ENCODE measurements around the gene ESRRG.

The ESRRG gene

DNA sequence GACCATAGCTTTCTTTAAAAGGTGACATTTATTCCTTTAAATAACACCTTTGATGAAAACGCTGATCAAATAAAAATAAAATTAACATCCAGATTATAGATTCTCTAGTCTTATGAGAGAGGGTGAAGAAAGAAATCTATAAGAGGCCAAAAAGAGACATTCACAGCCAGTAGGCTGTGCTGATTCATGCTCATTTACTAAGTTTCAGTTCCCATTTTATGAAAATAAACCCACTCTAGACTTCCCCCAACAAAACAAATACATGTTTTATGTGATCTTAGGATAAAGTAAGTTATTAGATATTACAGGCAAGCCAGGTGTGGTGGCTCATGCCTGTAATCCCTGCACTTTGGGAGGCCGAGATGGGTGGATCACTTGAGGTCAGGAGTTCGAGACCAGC lies 21.1 kb downstream of the ESRRG start:
- no peak for DNase-seq

DNA sequence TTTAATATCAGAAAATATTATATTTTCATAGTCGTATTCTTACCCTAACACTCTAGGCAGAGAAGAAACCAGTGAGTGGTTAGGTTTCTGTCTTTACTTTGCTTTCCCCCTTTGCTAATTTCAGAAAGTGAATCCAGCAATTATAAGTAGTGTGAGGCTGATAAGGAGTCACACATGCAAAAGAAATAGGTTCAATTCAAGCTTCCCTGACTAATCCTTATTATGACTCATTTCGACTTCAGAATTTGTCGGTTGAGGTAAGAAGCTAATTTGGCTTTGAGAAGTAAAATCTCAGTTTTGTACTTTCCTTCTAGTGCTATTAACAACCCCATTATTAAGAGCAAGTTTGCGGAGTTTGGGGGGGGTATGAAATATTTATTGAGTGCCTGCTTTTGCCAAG lies 22.4 kb downstream of the ESRRG start:
- no peak for DNase-seq

DNA sequence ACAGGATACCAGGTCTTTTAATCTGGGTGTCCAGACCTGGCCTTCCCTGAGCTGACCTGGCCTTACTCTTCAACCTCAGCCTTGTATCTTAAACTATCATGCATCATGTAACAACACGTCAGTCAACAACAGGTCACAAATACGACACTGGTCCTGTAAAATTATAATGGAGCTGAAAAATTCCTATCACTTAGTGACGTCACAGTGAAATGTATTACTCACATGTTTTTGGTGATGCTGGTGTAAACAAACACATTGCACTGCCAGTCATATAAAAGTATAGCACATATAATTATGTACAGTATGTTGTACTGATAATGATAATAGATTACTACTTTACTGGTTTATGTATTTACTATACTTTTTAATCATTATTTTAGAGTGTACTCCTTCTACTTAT lies 31.5 kb downstream of the ESRRG start:
- DNase-seq, result no peak

DNA sequence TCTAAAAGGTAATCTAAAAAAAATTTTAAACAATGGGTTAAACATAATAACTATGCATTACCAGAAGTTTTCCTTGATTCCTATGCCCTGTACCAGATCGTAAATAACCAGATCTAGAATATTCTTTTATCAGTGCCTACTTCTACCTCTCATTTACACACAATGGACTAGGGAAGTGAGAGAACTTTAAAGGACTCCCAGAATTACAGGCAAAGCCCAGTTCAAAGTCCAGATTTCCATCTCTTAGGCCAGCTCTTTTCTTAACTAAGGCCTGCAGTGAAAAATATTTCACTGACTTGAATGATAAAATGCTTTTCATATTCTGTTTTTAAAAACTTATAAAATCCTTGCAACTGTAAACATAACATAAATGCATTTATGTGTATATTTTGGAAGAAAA lies 32.6 kb downstream of the ESRRG start:
- DNase-seq, result no peak

DNA sequence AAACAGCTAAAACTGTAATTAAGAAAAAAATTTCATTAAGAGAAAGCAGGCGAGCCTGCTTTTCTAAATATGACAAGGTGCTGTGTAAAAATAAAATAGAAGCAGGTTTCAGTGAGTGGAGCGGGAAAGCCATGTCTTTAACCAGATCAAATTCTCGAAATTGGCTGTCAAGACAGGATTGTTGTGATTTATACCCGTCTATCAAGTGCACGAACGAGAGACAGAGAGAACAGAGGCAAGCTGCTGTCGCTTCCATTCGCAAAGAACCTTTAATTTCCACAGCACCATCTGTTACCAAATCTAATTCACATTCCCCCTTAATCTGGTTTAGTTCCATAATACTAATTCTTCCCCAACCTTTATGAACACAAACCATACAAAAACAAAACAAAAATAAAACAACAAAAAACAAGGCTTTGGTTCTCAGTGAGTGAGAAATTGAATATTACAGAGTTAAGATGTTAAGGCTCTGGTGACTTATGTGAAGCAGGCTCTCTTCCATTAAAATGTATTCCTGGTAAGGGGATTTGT lies 35.0 kb downstream of the ESRRG start:
- no peak for DNase-seq

DNA sequence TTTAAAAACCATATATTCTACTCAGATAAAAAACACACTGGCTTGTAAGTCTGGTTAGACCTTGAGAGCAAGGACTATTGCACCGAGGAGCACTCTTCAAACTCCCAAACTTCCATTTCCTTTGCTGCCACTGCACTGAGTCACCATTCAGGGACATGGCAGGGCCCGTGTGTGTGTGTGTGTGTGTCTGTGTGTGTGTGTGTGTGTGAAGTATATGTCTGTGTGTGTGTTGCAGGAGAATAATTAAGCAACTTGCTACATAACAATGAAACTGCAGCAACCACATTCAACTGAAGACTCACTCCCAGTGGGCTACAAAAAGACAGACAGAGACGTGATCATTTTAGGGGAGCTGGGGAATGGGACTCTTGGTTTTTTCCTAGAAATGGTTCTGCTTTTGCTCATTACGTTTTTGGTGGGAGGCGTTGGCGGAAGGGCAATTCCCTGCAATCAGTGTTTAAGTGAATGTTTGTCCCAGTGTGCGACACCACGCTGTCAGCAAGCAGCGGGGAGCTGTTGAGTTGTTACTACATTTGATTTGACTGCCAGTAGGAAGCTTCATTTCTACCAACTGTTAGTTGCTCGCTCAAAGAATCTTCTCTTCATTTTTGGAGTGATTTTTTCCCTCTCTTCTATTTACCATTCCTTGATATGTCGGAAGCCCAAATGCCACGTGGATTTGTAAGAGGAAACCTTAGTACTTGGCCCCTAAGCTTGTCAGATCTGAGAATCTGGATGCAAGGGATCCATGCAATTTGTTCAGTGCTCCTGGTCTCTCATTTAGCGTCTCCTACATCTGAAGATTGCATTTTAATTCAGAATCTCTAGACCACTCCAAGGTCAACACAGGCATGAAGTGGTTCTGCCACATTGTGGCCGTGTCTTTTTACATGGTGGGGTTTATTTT lies 36.1 kb downstream of the ESRRG start:
- DNase-seq, result peak in 1 of 5 experiments; percentile 3

DNA sequence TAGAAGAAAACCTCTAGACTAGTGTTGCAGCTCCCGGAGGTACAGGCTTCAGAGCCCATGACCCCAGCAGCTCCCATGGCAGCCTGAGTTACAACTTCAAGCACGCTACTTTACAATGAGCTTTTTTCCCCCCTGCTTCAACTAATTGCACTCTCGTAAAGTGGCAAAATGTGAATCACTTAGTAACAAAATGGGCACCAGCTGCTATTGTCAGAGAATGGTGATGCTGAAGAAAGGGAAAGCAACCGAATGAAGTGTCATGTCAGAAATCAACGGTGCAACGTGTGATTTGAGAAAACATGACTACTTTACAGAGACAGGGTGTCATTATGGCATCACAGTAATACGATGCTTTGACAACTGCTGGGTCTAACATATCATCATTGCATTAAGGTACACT lies 40.5 kb downstream of the ESRRG start:
- DNase-seq, result no peak

DNA sequence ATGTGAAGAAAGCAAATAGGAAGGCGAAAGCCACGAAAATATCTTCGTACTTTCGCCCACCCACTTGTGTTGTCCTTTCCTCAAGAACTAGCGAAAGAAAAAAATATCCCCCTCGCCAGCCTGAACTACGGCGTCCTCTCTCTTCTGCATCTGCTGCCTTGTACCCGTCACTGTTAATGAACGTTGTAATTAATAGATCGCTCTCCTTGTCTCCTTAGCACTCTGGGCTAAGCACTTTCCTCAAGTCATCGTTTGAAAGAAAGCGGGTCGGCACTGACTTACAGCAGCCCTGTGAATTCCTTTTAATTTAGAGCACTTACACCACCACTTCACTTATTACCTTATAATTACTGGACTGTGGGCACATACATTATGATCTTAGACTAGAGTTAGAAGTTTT lies 44.1 kb downstream of the ESRRG start:
- DNase-seq, result no peak

DNA sequence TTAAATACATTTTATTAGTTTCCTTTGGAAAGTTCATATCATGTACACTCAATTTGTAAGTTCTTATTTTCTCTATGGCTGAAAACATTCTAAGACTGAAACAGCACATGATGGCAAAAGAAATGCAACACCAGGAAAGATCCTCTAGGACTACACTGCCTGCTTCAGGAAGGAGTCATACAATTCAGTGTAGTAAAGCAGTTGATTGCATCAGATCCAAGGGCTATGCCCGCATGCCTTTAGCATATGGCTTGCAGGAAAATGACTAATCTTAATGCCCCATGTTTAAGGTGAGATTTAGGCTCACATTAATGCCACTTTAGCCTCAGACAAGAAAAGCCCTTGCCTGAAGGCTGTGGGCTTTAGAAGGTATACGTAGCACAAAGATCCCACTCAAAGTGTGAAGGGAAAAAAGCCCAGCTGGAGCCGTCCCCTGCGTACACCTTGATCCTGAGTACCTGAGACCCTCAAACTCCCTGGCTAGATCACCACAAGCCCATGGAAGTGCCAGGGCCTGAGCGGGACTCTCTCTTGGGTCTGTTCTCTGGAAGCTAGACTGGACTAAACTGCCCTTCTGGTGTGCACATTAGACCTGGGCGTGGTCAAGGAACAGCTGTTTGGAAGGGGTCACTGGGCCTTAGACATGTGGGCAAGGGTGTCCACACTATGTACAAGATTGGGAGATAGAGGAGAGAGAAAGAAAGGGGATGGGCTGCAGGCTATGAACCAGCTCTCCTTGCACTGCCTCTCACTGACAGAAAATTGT lies 52.9 kb downstream of the ESRRG start:
- no peak for DNase-seq

DNA sequence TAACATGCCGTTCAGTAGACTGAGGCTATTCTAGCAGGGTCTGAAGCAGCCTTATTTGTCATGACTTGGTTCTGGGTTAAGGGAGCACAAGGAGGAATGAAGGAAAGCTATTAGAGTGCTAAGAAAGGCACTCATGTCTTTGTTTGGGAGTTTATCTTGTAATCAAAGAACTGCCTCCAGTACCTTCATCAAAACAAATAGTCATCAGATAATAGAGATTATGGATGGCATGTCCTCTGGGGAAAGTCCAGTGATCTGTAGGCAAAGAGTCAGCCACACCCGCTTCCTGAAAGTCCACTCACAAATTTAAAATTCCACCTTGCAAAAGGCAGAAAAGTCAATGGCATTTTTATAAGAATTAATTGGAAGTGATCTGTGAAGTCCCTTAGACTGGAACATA lies 56.8 kb downstream of the ESRRG start:
- no peak for DNase-seq

DNA sequence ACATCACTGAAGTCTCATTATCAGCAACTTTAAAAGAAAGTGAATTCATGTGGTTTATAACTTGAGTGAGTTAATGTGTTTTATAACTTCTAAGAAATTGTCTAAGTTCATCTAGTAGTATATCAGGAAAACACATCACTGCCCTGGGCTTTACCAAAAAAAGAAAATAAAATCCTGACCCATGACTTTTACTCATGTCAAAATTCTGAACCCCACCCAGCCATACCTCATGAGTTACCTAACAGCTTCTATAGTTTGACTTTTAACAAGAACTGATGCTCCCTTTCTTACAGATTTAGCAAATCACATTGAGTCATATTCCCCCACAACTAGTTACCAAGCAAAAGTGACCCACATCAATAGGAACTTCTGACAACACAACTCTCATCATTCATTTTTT lies 57.4 kb downstream of the ESRRG start:
- no peak for DNase-seq

DNA sequence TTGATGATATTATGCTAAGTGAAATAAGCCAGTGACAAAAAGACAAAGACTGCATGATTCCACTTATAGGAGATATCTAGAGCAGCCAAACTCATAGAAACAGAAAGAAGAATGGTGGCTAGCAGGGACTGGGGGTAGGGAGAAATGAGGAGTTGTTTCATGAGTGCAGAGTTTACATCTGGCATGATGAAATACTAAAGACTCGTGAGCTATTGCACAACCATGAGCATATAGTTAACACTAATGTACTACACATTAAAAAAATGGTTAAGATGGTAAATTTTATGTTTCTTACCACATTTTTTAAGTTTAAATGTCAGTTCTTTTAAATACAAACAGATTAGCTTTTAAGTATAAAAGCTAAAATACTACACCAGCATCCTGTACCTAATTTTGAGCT lies 57.8 kb downstream of the ESRRG start:
- DNase-seq, result no peak

DNA sequence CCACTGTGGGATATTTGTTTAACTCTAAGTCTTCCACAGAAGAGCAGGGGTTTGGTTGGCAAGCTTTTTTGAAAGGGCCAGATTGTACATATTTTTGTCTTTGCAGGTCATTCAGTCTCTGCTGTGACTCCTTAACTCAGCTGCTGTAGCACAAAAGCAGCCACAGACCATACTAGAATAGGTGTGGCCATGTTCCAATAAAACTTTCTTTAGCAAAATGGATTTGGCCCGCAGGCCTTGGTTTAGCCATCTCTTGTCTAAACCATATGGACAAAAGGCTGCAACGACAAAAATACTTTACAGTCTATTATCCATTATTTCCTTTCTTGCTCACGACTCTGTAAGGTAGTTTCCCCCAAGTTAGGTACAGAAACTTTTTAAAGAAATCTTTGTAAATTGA lies 60.5 kb downstream of the ESRRG start:
- no peak for DNase-seq

DNA sequence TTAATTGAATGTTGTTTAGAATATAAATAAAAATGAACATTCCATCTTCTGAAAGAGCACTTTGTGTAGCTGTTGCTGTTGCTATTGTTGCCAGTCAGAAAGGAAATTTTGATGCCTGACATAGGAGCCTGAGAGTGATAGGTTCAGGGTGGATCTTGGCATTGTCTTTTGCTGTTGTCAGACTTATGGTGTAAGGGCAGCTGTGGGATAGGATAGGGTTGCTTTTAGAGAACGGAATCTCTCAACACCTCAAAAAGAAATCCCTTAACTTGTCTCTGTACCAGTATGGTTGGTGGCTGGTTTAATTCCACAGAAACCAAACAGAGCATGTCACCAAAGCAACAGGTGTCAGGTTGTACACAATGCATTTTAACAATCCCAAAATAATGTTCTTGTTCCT lies 62.7 kb downstream of the ESRRG start:
- no peak for DNase-seq

DNA sequence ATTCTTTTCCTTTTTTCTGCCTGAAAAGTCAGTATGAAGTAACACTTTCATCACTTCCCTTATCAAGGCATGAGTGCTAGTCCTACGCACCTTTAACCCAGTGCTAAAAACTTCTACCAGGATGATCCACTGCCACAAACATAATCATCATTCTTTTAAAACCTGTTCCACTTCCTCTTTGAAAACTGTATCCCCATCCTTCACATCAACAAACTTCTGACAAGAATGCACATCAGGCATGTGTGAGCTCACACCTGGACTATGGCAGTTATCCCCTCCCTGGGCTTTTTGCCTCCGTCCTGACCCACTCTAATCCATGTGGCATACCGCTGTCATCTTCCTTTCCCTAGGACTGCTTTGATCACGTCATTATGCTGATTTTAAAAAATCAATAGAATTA lies 70.2 kb downstream of the ESRRG start:
- DNase-seq, result no peak

DNA sequence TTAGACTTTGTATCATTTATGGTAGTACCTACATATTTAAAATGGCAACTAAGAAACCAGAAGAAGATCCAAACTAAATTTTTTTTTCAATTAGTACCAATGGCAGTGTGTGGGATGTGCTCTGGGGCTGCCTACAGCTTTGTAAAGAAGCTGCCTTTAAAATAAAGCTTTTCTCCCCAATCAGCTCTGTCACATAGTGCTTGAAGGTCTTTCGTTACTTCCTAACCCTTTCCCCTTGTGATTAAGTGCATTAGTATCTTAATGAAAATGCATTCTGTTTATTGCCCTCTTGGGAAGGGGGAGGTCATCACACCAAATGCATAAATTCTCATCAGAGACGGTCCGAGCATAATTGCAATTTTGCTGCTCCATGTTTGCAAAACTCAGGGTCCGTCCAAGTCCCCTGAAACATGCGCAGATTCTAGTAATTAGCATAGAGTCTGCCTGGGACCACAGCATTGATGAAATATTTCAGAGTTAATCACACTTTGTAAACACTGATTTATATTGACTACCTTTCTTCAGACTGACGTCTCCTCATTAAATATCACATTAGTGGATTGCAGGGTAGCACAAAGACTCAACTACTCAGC lies 71.3 kb downstream of the ESRRG start:
- no peak for DNase-seq

DNA sequence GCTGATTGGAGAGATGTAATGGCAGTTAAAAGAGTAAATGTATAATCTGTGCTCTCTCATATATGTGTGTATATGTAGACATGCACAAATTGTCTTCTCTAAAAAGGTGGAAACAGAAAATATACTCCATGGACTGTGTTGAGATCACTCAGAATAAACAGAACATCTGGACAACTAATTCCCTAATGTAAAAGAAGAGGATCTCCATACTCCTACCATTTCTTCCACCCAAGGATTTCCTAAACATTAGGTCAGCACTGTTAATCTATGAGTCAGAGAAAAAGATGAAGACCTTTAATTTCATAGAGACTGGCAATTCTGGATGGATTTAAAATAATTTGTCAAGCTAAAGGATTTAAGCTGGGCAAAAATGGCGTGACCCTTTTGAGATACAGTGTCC lies 80.1 kb downstream of the ESRRG start:
- no peak for DNase-seq

DNA sequence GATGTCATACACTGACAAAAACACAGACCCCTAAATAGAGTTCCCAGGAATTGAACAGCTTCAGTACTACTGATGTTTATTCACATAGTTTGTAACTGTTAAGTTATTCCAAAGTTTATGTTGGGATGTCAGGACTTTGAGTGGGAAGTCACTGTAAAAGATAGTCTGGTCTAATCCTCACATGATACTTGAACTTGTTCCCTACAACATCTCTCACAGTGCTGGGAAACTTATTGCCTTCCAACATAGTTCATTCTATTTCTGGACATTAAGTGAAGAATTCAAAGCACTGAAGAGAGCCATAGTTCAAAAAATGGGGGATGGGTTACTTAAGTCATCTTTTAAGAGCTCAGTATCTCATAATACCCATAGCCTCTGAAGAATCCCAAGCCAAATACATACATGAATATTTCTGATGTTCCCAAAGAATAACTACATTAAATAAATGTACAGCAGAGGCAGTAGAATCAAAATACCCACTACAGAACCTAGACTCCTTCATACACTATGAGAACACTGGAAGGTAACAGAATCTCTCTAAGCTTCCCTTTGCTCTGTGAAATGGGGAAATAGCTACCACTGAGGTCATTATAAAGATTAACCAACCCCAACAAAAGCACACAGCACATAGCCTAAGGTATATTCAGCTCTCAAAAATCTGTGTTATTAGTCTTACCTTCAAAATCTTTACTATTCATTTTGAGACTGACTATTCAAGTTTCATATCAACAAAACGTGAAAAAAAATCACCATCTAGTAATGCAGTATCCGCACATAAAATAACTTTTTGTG lies 81.4 kb downstream of the ESRRG start:
- DNase-seq, result no peak

DNA sequence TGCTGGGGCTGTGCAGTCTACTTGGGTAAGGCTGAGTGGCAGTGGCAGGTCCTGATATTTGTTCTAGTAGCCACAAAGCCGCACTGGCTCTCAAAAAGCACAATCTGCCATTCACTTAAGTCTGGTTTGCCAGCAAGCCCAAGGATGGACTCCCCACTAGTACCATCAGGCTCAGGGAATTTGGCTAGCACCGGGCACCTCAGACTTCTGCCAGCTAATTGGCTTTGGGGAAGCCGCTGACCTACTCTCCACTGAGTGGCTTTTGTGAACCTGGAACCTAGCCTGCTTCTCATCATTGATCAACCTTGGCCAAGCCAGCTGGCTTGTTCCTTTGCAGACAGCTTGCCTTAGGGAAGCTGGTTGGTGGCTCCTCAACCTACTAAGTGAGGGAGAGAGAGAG lies 83.1 kb downstream of the ESRRG start:
- no peak for DNase-seq

DNA sequence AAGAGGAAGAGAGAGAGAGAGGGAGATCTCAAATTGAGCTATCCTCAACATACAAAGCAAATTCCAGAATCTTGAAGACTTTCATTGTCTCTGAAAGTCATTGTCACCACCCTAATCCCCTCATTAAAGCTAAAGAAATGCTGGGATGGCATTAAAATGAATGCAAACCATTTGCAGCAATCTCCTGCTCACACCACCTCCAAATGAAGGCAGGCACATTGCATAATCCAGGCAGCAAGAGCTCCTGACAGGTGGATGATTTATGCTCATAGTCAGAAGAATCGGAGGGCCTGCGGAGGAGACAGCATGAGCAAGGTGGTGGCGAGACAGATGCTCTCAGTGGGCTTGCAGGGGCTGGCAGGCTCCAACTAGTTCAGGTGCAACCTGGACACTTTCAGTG lies 90.2 kb downstream of the ESRRG start:
- no peak for DNase-seq

DNA sequence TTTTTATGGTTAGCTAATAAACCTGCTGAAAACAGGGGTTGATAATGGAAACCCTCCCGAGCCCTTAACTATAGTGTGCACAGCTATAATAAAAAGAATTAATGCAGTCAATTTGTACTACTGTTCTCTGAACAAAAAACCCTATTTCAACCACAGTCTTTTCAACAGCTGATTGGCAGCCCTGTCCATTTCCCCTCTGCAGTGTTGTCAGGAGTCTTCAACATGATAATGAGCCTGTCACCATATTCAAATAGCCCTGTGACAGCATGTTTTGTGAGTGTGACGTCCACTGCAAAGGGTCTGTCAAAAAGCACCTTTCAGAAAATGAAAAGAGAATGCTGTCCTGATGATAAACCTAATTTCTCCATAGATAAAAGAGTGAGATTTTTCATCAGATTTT lies 92.7 kb downstream of the ESRRG start:
- no peak for DNase-seq

DNA sequence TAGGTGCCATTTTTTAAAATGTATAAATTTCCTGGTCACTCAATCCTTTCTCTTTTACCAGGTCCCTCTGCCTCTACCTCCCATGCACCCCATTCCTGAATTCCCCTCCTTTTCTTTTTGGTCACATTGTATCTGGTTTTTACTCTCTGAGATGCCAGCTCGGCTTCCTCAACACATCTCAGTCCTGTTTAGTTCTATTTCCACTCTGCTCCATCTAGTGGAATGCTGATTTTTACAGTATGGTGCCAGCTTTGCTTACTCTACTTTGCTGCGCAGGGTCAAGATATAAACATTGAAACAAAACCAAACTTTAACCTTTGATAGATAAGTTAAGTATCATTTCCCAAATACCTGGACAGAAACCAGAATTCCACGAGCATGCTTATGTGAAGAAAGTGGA lies 96.0 kb downstream of the ESRRG start:
- DNase-seq, result no peak

Data from T-helper 2 cell (primary cell).